Large intestine (tissue), 12 donors: ENCODE results near the gene MPZL1. TPM values are rescaled to one million over a fixed set of nuclear protein-coding genes. Genes with fewer than 3 reads are reported as not detected.

Experiments used
- DNase-seq, 2 donors: peaks; one replicate each; pipeline versions ENCODE4 v3.0.0 to v3.0.0-alpha.2; 2013
- H3K27ac ChIP-seq: one replicate; pipeline ENCODE4 v1.5.1; 2013; ENCODE audit warnings: low read length
- H3K27me3 ChIP-seq: 2 replicates; pipeline ENCODE4 v1.6.1; 2013; ENCODE audit warnings: low read length; ENCODE audit not compliant: control insufficient read depth, insufficient read depth
- H3K36me3 ChIP-seq: 2 replicates; pipeline ENCODE4 v1.6.1; 2013; ENCODE audit warnings: low read length; ENCODE audit not compliant: control insufficient read depth, insufficient read depth
- H3K4me1 ChIP-seq: one replicate; pipeline ENCODE4 v1.6.1; 2013; ENCODE audit warnings: low read length; ENCODE audit not compliant: control insufficient read depth, insufficient read depth
- H3K4me3 ChIP-seq: one replicate; pipeline ENCODE4 v1.5.1; 2013; ENCODE audit warnings: low read length
- H3K9me3 ChIP-seq: one replicate; pipeline ENCODE4 v1.6.1; 2013; ENCODE audit warnings: mild to moderate bottlenecking, low read depth, low read length, moderate library complexity; ENCODE audit not compliant: control insufficient read depth
- WGBS: methylation state at CpG from one replicate; pipeline ENCODE4 v1.1.5; 2013; ENCODE audit warnings: low lambda C conversion rate; ENCODE audit not compliant: insufficient coverage; 5-methylcytosine and 5-hydroxymethylcytosine counted together
- long read RNA-seq, 11 donors: transcript quantifications; one replicate each; lab custom pipeline, GENCODE V29; 2026
- polyA plus RNA-seq: library from polyadenylated mRNA; unstranded; fragments of 120-200 nt; gene quantifications from one replicate; pipeline ENCODE4 v1.2.1, GENCODE V29; 2013

MPZL1 gene
- 105 TPM for polyA plus RNA-seq
- long read RNA-seq, donor 1, full-length matches to known transcripts = 15 of 15 reads
- long read RNA-seq, donor 1, partial matches to known transcripts = 0 of 15 reads
- long read RNA-seq, donor 1, other reads (novel, unspliced or antisense) = 0 of 15 reads
- long read RNA-seq, donor 2, full-length matches to known transcripts = 49 of 49 reads
- long read RNA-seq, donor 2, partial matches to known transcripts = 0 of 49 reads
- long read RNA-seq, donor 2, other reads (novel, unspliced or antisense) = 0 of 49 reads
- long read RNA-seq, donor 3 = 0 reads
- long read RNA-seq, donor 4, full-length matches to known transcripts = 6 of 6 reads
- long read RNA-seq, donor 4, partial matches to known transcripts = 0 of 6 reads
- long read RNA-seq, donor 4, other reads (novel, unspliced or antisense) = 0 of 6 reads
- long read RNA-seq, donor 5, full-length matches to known transcripts = 19 of 19 reads
- long read RNA-seq, donor 5, partial matches to known transcripts = 0 of 19 reads
- long read RNA-seq, donor 5, other reads (novel, unspliced or antisense) = 0 of 19 reads
- long read RNA-seq, donor 6, full-length matches to known transcripts = 29 of 35 reads
- long read RNA-seq, donor 6, partial matches to known transcripts = 6 of 35 reads
- long read RNA-seq, donor 6, other reads (novel, unspliced or antisense) = 0 of 35 reads
- long read RNA-seq, donor 7, full-length matches to known transcripts = 14 of 14 reads
- long read RNA-seq, donor 7, partial matches to known transcripts = 0 of 14 reads
- long read RNA-seq, donor 7, other reads (novel, unspliced or antisense) = 0 of 14 reads
- long read RNA-seq, donor 8, full-length matches to known transcripts = 33 of 50 reads
- long read RNA-seq, donor 8, partial matches to known transcripts = 17 of 50 reads
- long read RNA-seq, donor 8, other reads (novel, unspliced or antisense) = 0 of 50 reads
- long read RNA-seq, donor 9, full-length matches to known transcripts = 16 of 16 reads
- long read RNA-seq, donor 9, partial matches to known transcripts = 0 of 16 reads
- long read RNA-seq, donor 9, other reads (novel, unspliced or antisense) = 0 of 16 reads
- long read RNA-seq, donor 10, full-length matches to known transcripts = 30 of 30 reads
- long read RNA-seq, donor 10, partial matches to known transcripts = 0 of 30 reads
- long read RNA-seq, donor 10, other reads (novel, unspliced or antisense) = 0 of 30 reads
- long read RNA-seq, donor 11, full-length matches to known transcripts = 28 of 28 reads
- long read RNA-seq, donor 11, partial matches to known transcripts = 0 of 28 reads
- long read RNA-seq, donor 11, other reads (novel, unspliced or antisense) = 0 of 28 reads

GRCh38 chr1:167721617-167722151 lies at the start of gene MPZL1:
Gene MPZL1, plus strand, starts transcription at chr1:167721982. Its CDS starts 170 bp downstream, at chr1:167722152.
- H3K36me3 ChIP-seq = no peaks in the 10 kb centered on the region
- H3K27ac ChIP-seq = peak within 1 kb of the TSS; percentile 79
- peak within 1 kb of the TSS; percentile 74 for H3K4me3 ChIP-seq
- no peaks in the 10 kb centered on the region for H3K27me3 ChIP-seq
- no peaks in the 10 kb centered on the region for H3K9me3 ChIP-seq
- peak; percentile 93 to 97 for DNase-seq
- peaks cover 11% of the 10 kb centered on the region for H3K4me1 ChIP-seq
- no CpG with 5 or more reads among the region's 52 CpGs for WGBS

- Histone ChIP-seq H3K27ac (no peak overlapping the region), H3K36me3 (no peaks in the 10 kb centered on the region), H3K27me3 (no peaks in the 10 kb centered on the region), H3K9me3 (no peaks in the 10 kb centered on the region), H3K4me3 (no peak overlapping the region), H3K4me1 (no peaks in the 10 kb centered on the region)
- 33% methylated on average over 1 of the region's 4 CpGs for WGBS
- DNase-seq = no peak
Observed at GRCh38 chr1:167672831-167673230, 49.0 kb upstream of the MPZL1 start.

- Histone ChIP-seq H3K9me3 (no peaks in the 10 kb centered on the region), H3K4me1 (no peaks in the 10 kb centered on the region), H3K36me3 (no peaks in the 10 kb centered on the region), H3K27ac (no peak overlapping the region), H3K4me3 (no peak overlapping the region), H3K27me3 (no peaks in the 10 kb centered on the region)
- DNase-seq = no peak
- whole genome bisulfite sequencing = no CpG with 5 or more reads among the region's 4 CpGs
Observed at GRCh38 chr1:167673265-167673664, 48.5 kb upstream of the MPZL1 start.

- H3K36me3 ChIP-seq = no peaks in the 10 kb centered on the region
- no peak overlapping the region for H3K4me3 ChIP-seq
- no peak overlapping the region for H3K27ac ChIP-seq
- H3K27me3 ChIP-seq = no peaks in the 10 kb centered on the region
- no peaks in the 10 kb centered on the region for H3K9me3 ChIP-seq
- H3K4me1 ChIP-seq = no peaks in the 10 kb centered on the region
- WGBS = 100% methylated on average over 1 of the region's 2 CpGs
- no peak for DNase-seq
Observed at GRCh38 chr1:167674156-167674555, 47.6 kb upstream of the MPZL1 start.

- Histone ChIP-seq H3K36me3 (no peaks in the 10 kb centered on the region), H3K27me3 (no peaks in the 10 kb centered on the region), H3K4me1 (no peaks in the 10 kb centered on the region), H3K27ac (no peak overlapping the region), H3K4me3 (no peak overlapping the region), H3K9me3 (no peaks in the 10 kb centered on the region)
- WGBS = 83% methylated on average over 2 of the region's 5 CpGs
- DNase-seq = no peak
Observed at GRCh38 chr1:167675440-167675839, 46.3 kb upstream of the MPZL1 start.

GRCh38 chr1:167676205-167676915 lies 45.4 kb upstream of the MPZL1 start:
- Histone ChIP-seq H3K36me3 (no peaks in the 10 kb centered on the region), H3K4me3 (no peak overlapping the region), H3K27ac (no peak overlapping the region), H3K9me3 (no peaks in the 10 kb centered on the region), H3K4me1 (no peaks in the 10 kb centered on the region), H3K27me3 (no peaks in the 10 kb centered on the region)
- DNase-seq = no peak
- no CpG with 5 or more reads among the region's 2 CpGs for WGBS

GRCh38 chr1:167676916-167677848 lies 44.6 kb upstream of the MPZL1 start:
- Histone ChIP-seq H3K27ac (no peak overlapping the region), H3K27me3 (no peaks in the 10 kb centered on the region), H3K4me3 (no peak overlapping the region), H3K4me1 (no peaks in the 10 kb centered on the region), H3K36me3 (no peaks in the 10 kb centered on the region), H3K9me3 (no peaks in the 10 kb centered on the region)
- WGBS = 100% methylated on average over 1 of the region's 7 CpGs
- DNase-seq = no peak

GRCh38 chr1:167678422-167678821 lies 43.4 kb upstream of the MPZL1 start:
- Histone ChIP-seq H3K36me3 (no peaks in the 10 kb centered on the region), H3K4me1 (no peaks in the 10 kb centered on the region), H3K4me3 (no peak overlapping the region), H3K27ac (no peak overlapping the region), H3K27me3 (no peaks in the 10 kb centered on the region), H3K9me3 (no peaks in the 10 kb centered on the region)
- 100% methylated on average over 6 of the region's 10 CpGs for WGBS
- DNase-seq = no peak

GRCh38 chr1:167678838-167679237 lies 42.9 kb upstream of the MPZL1 start:
- no peaks in the 10 kb centered on the region for H3K9me3 ChIP-seq
- H3K4me1 ChIP-seq = no peaks in the 10 kb centered on the region
- no peak for DNase-seq
- no peaks in the 10 kb centered on the region for H3K27me3 ChIP-seq
- H3K27ac ChIP-seq = no peak overlapping the region
- no peak overlapping the region for H3K4me3 ChIP-seq
- H3K36me3 ChIP-seq = no peaks in the 10 kb centered on the region
- 100% methylated on average over 3 of the region's 3 CpGs for WGBS
